AG04449 (cell line): ENCODE results near the gene PAK1IP1.

ENCODE experiments used
- CTCF ChIA-PET: fragments of 350-600 bp; formaldehyde crosslinking; extraction: SDS; loops from one replicate; lab custom pipeline; 2021; ENCODE audit warnings: antibody characterized with exemption; lab: Yijun Ruan, JAX
- POLR2A ChIA-PET: fragments of 400-600, 350-600 bp; formaldehyde crosslinking; extraction: SDS; loops from one replicate; lab custom pipeline; 2020; ENCODE audit warnings: antibody characterized with exemption, inconsistent platforms; lab: Yijun Ruan, JAX
- DNase-seq: peaks from one replicate; pipeline ENCODE4 v3.0.0-alpha.2; 2010; ENCODE audit warnings: low read depth, low spot score
- H3K4me3 ChIP-seq: 2 replicates; pipeline ENCODE4 v1.5.1; 2011; ENCODE audit warnings: low read depth, mild to moderate bottlenecking, control low read depth, low read length
- TF ChIP-seq, protein P1 (sequence below): IDR thresholded peaks from one replicate; pipeline ENCODE4 v1.5.1; 2011; ENCODE audit warnings: mild to moderate bottlenecking, moderate library complexity, low read length, control low read depth, inconsistent platforms; ENCODE audit not compliant: insufficient read depth; ENCODE audit errors: missing control alignments

The PAK1IP1 gene

DNA sequence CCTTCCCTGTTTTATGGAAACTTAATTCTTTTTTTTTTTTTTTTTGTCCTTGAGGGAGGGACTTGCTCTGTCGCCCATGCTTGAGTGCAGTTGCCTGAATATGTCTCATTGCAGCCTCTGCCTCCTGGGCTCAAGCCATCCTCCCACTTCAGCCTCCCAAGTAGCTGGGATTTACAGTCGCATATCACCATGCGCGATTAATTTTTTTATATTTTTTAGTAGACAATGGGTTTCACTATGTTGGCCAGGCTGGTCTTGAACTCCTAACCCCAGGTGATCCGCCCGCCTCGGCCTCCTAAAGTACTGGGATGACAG is 28.8 kb downstream of the PAK1IP1 start:
- DNase-seq: no peak
- TF ChIP-seq, protein P1, sequence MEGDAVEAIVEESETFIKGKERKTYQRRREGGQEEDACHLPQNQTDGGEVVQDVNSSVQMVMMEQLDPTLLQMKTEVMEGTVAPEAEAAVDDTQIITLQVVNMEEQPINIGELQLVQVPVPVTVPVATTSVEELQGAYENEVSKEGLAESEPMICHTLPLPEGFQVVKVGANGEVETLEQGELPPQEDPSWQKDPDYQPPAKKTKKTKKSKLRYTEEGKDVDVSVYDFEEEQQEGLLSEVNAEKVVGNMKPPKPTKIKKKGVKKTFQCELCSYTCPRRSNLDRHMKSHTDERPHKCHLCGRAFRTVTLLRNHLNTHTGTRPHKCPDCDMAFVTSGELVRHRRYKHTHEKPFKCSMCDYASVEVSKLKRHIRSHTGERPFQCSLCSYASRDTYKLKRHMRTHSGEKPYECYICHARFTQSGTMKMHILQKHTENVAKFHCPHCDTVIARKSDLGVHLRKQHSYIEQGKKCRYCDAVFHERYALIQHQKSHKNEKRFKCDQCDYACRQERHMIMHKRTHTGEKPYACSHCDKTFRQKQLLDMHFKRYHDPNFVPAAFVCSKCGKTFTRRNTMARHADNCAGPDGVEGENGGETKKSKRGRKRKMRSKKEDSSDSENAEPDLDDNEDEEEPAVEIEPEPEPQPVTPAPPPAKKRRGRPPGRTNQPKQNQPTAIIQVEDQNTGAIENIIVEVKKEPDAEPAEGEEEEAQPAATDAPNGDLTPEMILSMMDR: no peak
- peak overlapping the region; percentile 65 for H3K4me3 ChIP-seq
- POLR2A ChIA-PET: interaction anchor here (1.7 kb wide), 1 partner anchor 10 kb away, joined by 7 read pairs; no protein-coding TSS in a partner anchor
- CTCF ChIA-PET: interaction anchor here (0.7 to 2.3 kb wide), 4 partner anchors 9 to 28 kb away, joined by 3 to 6 read pairs (median 4); partner anchors contain the start of gene PAK1IP1

DNA sequence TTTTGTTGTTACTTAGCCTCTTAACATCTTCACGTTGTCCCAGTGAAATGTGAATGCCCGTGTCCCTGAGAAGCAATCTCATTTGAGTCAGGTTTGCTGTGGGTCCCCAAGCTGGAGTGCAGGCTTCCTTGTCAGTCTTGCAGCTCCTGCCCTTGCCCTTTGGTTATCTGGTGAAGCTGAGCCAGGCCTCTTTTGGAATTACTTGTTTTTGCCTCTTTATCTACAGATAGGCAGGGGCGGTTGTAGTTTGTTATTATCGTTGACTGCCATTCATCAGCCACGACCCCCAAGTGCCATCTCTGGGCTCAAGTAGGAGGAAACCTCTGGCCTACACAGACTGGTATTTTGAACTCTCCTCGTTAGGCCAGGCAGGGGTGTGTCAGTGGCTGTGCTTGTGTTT is 30.3 kb downstream of the PAK1IP1 start:
- POLR2A ChIA-PET: no interaction called here
- no peak for DNase-seq
- CTCF ChIA-PET: no interaction called here
- H3K4me3 ChIP-seq: no peak overlapping the region
- TF ChIP-seq, protein P1: no peak

DNA sequence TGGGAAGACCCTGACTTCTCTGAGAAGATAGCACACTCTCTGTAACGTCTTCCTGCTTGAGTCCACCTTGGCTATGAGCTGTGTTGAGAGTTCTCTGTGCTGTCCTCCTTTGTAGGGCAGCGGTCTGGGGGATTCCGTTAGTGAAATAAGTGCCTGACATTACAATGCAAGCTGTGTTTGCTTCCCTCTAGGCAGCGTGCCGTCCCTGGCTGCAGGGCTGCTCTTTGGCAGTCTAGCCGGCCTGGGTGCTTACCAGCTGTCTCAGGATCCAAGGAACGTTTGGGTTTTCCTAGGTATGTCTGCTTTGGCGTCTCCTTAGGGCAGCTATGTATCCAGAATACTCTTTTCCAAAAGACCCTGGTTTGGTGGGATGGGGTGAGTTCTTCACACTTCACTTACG is 30.9 kb downstream of the PAK1IP1 start:
- TF ChIP-seq, protein P1: no peak
- CTCF ChIA-PET: interaction anchor here (0.9 kb wide), 1 partner anchor 76 kb away, joined by 3 read pairs; no protein-coding TSS in a partner anchor
- POLR2A ChIA-PET: no interaction called here
- no peak overlapping the region for H3K4me3 ChIP-seq
- no peak for DNase-seq

DNA sequence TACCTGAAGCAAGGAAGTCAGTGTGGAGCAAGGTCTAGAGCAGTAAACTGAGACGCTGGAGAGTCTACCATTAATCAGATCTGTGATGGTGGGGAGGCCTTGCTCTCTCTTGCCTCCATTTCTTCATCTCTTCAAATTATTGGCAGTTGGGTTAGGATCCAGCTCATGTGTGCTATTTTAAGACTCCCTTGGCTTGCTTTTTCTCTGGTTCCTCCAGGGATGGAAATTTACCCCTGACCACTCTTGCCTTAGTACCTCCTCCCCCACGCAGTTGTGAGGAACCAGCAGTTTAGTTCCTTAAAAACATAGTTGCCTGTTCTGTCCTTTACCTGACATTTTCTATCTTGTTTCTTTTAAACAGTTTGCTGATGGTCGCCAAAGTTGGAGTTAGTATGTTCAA is 35.5 kb downstream of the PAK1IP1 start:
- no peak overlapping the region for H3K4me3 ChIP-seq
- no peak for DNase-seq
- CTCF ChIA-PET: interaction anchor here (1.5 kb wide), 1 partner anchor 18 kb away, joined by 5 read pairs; no protein-coding TSS in a partner anchor
- POLR2A ChIA-PET: no interaction called here
- TF ChIP-seq, protein P1: no peak

DNA sequence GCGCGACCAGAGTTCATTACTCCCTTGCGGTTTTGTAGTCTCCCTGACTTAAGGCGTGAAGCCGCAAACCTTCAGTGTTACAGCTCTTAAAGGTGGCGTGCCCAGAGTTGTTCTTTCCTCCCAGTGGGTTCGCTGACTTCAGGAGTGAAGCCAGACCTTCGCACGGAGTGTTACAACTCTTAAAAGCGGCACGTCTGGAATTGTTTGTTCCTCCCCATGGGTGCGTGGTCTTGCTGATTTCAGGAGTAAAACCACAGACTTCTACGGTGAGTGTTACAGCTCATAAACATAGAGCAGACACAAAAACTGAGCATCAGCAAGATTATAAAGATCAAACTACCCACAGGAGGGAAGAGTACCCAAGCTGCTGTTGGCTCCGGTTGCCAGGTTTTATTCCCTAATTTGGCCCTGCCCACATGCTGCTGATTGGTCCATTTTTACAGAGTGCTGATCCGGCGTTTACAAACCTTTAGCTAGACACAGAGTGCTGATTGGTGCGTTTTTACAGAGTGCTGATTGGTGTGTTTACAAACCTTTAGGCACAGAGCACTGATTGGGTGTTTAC is 38.5 kb downstream of the PAK1IP1 start:
- no peak overlapping the region for H3K4me3 ChIP-seq
- no peak for DNase-seq
- TF ChIP-seq, protein P1: no peak
- ChIA-PET POLR2A (interaction anchor here (1.8 kb wide), 1 partner anchor 10 kb away, joined by 7 read pairs; the partner anchor contains the start of gene TMEM14C), CTCF (interaction anchor here (0.8 to 1.3 kb wide), 3 partner anchors 9 to 15 kb away, joined by 3 to 4 read pairs (median 3); no protein-coding TSS in a partner anchor)

DNA sequence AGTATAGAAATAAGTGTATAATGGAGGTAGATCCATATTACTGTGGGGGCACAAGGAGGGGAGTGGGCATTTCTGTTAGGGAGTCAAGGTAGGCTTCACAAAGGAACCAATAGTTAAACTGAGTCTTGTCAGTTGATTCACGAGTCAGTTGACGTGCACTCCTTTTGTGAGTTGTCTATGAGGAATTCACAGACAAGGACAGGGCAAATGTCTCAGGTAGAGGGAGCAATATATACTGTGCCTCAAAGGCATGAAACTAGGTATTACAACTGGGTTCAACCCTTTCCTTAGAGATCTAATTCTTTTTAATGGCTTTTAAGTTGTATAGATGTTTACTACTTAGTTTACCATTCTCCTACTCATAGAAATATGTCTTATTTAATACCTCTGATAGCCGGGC is 39.1 kb downstream of the PAK1IP1 start:
- H3K4me3 ChIP-seq: no peak overlapping the region
- POLR2A ChIA-PET: interaction anchor here (1.5 to 1.8 kb wide), 2 partner anchors 11 to 39 kb away, joined by 5 to 7 read pairs; partner anchors contain the start of genes C6orf52, PAK1IP1 and TMEM14C
- CTCF ChIA-PET: no interaction called here
- DNase-seq: no peak
- TF ChIP-seq, protein P1: no peak
